ENCODE measurements around the gene OR6V1.
A peak's percentile ranks its signal among the peaks of the same experiment; 100 is the strongest.

Gene OR6V1

GRCh38 chr7:143052041-143052440 is at the start of gene OR6V1:
OR6V1 (plus strand) TSS chr7:143052341; CDS start chr7:143052341, 0 bp downstream.
- TF ChIP-seq CTCF (conservative IDR thresholded peaks at IDR 0.05; ENCODE audit: control insufficient read depth, insufficient read depth, low read depth, low read length) = no peak
- no peak for DNase-seq (ENCODE audit: low read depth)
- no peak within 1 kb of the TSS for H3K4me3 ChIP-seq (ENCODE audit: control insufficient read depth, low read depth, low read length)

- DNase-seq (ENCODE audit: low read depth) = no peak
- no peak overlapping the region for H3K4me3 ChIP-seq (ENCODE audit: control insufficient read depth, low read depth, low read length)
- no peak for TF ChIP-seq CTCF (conservative IDR thresholded peaks at IDR 0.05; ENCODE audit: control insufficient read depth, insufficient read depth, low read depth, low read length)
Measured at GRCh38 chr7:143002898-143003297, 49.2 kb upstream of the OR6V1 start.

GRCh38 chr7:143003393-143004051 is 48.6 kb upstream of the OR6V1 start:
- TF ChIP-seq CTCF (conservative IDR thresholded peaks at IDR 0.05; ENCODE audit: control insufficient read depth, insufficient read depth, low read depth, low read length) = peak; percentile 80
- H3K4me3 ChIP-seq (ENCODE audit: control insufficient read depth, low read depth, low read length) = peak overlapping the region; percentile 8
- DNase-seq (ENCODE audit: low read depth) = peak; percentile 66

GRCh38 chr7:143005632-143006260 is 46.4 kb upstream of the OR6V1 start:
- TF ChIP-seq CTCF (conservative IDR thresholded peaks at IDR 0.05; ENCODE audit: control insufficient read depth, insufficient read depth, low read depth, low read length) = no peak
- no peak overlapping the region for H3K4me3 ChIP-seq (ENCODE audit: control insufficient read depth, low read depth, low read length)
- DNase-seq (ENCODE audit: low read depth) = no peak

GRCh38 chr7:143008007-143008901 is 43.9 kb upstream of the OR6V1 start:
- DNase-seq (ENCODE audit: low read depth) = peak; percentile 67
- H3K4me3 ChIP-seq (ENCODE audit: control insufficient read depth, low read depth, low read length) = no peak overlapping the region

More at GRCh38 chr7:143008007-143008901, 43.9 kb upstream of the OR6V1 start:
- TF ChIP-seq CTCF (conservative IDR thresholded peaks at IDR 0.05; ENCODE audit: control insufficient read depth, insufficient read depth, low read depth, low read length) = peak; percentile 97

All from fibroblast of mammary gland (primary cell).